NCI-H1694 (cell line): ENCODE measurements around the gene NFKB2.

Source experiments
- DNase-seq: peaks from one replicate; lab custom pipeline; 2025; lab: John Stamatoyannopoulos, UW

Gene NFKB2

DNA sequence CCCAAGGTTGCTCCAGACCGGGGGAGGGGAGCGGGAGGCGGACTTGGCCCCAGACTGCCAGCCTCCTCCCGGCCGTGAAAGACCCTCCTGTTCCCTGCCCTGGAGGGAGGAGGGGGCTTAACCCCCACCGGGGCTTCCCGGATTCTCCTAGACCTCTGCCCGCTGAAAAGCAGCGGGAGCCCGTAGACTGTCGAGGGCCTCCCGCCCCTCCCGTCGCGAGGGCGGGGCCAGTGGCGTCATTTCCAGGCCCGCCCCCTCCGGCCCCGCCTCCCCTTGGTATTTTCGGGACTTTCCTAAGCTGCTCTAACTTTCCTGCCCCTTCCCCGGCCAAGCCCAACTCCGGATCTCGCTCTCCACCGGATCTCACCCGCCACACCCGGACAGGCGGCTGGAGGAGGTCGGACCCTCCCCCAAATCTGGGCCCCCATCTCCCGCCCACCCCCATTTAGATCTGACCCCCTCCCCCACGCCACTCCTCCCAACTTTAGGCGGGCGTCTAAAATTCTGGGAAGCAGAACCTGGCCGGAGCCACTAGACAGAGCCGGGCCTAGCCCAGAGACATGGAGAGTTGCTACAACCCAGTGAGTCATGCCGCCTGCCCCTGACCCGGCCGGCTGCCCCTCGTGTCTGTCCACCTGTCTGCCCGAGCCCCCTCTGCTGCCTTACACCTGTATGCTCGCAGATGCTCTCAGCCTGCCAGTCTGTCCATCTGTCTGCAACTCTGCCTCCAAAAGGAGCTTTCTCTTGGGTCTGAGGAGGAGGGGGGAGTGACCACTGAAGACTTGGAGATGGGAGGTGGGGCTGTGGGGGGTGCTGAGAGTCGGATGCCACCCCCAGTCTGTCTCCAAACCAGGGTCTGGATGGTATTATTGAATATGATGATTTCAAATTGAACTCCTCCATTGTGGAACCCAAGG, at the start of gene NFKB2:
NFKB2 (plus strand) TSS at position 306 of the 917 bp plus-strand sequence; CDS start at position 561, 255 bp downstream.
- DNase-seq, result peak; percentile 49

DNA sequence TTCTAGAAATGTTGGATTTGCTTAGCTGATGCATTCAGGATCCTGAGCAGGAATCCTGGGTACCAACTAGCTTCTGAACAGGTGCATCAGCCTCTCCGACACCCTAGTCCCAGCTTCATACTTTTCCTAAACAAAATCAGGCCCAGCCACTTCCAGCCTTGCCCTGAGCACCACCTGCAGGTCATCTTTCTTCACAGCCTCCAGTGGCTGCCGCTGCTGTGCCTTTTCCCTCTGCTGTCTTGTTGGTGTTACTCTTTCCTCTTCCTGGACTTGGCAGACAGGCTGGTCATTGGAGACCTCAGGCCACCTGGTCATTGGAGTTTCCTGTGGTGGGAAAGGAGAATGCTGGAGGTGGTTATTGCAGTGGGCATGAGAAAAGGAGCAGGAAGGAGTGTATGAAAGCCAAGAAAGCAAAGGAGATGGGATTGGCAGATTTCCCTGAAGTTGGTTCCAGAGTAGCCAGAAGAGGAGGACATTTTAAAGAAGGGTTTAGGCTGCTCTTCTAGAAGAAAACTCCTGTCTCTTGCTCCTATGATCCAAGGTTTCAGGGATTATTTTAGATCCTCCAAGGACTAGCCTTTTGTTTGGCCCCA, 48.2 kb upstream of the NFKB2 start:
- peak; percentile 4 for DNase-seq

DNA sequence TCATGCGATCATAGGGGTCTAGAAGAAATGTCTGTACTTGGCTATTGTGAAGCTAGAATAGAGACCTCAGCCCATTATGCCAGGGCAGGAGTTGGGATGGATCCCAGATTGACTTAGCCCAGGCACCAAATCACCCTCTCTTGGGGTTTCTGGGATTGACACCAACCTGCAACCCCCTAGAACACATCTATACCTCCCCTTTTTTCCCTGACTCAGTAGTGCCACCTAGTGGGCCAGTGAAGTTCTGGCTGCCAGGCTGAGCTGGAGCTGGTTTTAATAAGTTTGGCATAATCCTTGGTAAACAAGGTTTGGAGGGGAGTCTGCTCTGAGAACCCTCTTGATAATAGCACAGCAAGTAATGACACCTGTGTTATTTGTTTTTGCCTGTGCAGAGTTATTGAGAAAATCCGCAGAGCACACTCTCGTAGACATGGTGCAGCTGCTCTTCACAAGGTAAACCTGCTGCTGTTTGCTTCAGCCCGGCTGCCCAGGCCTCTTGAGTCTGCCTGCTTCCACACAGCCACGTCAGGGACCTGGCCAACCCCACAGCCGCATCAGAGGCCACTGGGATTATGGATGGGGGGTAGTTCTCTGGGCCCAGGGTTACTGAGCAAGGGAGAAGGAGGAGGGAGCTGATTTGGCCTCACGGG, 43.3 kb upstream of the NFKB2 start:
- DNase-seq, result peak; percentile 45

DNA sequence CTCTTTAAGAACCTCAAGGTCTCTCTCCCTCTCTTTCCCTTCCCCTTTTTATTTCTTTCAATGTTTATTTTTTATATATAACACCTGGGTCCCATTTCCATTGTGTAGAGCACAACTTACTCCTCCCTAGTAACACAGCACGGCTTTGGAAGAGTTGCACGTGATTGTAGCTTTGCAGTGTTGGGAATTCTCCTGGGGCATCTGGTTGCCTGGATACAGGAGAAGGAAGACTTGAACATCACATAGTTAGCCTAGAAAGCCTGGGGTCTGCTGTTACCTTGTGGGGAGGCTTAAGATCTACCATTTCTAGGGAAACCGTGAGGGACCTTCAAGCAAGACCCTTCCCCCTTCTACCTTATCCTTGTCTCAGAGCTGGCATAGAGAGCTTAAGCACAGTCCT, 41.1 kb upstream of the NFKB2 start:
- no peak for DNase-seq

DNA sequence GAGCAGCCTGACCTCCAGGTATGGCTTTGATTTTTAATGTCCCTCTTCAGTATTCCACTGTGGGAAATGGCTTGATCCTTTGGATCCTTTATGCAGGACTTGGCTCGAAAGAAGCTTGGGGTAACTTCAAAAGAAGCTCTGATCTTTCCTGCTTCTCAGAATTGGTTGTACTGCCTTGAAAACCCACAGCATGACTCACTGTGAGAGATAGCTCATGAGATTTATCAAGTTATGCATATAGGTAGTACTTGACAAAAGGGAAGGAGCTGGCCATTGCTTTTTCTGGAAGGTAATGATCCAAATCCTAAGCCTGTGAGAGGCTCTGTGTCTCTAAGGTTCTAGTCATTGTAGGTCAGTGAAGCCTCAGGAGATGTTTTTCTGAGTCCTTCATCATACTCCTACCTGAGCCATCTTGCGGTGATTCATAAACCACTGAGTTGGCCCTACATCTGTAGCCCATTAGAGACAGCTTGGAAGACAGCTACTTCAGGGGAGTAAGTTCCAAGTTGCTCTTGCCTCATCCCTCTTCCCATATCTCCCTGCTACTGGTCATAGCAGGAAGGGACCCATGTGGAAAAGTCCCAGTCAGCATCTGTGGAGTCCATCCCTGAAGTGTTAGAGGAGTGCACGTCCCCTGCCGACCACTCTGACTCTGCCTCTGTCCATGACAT, 36.7 kb upstream of the NFKB2 start:
- no peak for DNase-seq

DNA sequence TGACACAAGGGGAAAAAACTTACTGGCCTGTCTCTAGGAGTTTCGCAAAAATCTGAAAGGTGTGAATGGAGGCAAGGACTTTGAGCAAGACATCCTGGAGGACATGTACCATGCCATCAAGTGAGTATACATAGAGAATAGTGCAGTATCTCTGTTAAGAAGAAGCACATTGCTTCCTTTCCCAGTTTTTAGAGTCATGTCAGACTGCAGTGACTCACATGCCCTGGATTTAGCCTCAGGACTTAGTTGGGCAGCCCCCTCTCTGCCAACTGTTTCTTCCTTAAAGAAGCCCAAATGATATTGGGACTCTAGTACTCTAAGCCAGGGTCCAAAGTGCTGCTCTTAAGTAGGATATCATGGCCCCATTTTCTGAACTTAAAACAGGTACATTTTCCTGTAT, 28.1 kb upstream of the NFKB2 start:
- no peak for DNase-seq

DNA sequence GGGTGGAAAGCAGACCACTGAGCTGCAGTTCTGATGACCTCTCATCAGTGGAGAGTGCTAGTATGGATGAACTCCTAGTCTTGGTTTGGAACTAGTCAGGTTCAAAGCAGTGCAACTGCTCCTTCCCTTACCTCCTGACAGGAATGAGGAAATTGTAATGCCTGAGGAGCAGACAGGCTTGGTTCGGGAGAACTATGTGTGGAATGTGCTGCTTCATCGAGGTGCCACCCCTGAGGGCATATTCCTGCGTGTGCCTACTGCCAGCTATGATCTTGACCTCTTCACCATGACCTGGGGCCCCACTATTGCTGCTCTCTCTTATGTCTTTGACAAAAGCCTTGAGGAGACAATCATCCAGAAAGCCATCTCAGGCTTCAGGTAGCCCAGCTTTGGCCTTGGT, 27.4 kb upstream of the NFKB2 start:
- no peak for DNase-seq

DNA sequence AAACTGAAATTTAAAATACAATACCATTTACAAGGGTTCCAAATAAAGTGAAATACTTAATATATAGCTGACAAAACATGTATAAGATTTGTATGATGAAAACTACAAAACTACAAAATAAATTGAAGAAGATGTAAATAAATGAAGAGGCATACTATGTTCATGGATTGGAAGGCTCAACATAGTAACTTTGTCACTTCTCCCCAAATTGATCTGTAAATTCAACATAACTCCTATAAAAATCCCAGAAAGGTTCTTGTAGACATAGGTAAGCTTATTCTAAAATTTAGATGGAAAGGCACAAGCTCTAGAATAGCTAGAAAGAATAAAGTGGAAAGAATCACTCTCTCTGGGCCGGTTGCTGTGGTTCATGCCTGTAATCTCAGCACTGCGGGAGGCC, 24.2 kb upstream of the NFKB2 start:
- no peak for DNase-seq

DNA sequence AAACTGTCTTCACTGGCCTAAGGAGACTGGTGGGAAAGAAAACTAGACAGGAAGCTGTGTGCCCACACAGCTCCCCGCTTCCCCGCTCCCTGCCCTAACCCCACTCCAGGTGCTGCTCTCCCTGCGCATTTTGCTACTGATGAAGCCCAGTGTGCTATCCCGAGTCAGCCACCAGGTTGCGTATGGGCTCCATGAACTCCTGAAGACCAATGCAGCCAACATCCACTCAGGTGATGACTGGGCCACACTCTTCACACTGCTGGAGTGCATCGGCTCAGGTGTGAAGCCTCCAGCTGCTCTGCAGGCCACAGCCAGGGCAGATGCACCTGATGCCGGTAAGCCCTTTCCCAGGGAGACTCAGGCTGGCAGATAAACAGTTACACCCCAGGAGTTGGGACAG, 20.3 kb upstream of the NFKB2 start:
- no peak for DNase-seq

DNA sequence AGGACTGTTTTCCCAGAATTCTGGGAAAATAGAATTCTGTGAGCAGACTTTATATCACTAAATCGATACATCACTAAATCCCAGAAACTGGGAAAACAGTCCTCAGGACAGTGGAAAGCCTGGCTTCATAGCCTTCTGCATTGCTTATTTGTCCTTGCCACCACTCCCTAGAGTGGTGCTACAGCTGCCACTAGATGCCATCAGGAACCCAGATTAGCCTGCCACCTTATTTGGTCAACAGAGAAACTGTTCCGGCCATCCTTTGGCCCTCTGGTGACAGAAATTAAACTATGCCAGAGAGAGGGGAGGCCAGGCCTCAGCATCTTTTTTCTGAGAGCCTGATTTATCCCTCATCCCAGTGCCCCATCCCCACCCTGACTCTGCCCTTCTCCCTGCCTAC, 19.6 kb upstream of the NFKB2 start:
- no peak for DNase-seq

DNA sequence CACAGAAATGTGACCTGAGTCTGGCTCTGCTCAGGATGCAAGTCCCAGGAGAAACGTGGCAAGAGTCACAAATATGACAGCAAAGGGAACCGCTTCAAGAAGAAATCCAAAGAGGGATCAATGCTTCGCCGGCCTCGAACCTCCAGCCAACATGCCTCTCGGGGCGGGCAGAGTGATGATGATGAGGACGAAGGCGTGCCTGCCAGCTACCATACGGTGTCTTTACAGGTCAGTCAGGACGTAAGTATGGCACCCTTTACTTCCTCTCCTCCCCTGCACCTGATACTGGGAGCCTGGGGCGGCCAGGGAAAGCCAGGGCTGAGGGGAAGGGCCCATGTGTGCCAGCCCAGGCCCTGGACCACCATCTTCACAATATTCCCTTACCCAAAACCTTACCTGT, 18.6 kb upstream of the NFKB2 start:
- DNase-seq, result no peak

DNA sequence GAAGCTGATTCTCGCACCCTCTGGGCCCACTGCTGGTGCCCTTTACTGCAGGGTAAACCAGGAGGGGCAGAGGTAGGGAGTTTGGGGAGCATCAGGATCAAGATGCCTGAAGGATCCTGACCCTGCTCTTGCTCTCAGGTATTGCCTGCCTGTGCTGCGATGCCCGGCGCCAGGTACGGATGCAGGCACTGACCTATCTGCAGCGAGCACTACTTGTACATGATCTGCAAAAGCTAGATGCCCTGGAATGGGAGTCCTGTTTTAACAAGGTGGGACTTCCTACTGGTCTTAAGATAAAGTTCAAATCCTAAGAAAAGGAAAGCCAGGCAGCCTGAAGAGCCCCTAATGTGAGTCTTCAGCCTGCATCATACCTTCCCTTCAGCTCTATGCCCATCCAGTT, 16.1 kb upstream of the NFKB2 start:
- no peak for DNase-seq

DNA sequence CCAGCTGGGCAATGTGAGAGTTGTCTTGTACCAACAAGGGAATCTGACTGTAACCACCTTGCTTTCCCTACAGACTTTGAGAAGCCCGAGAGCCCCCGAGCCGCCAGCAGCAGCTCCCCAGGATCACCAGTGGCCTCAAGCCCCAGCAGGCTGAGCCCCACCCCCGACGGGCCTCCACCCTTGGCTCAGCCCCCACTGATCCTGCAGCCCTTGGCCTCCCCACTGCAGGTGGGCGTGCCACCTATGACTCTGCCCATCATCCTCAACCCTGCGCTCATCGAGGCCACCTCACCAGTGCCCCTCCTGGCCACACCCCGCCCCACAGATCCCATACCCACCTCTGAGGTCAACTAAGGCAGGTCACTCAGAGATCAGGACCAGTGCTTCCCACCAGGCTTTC, 13.5 kb upstream of the NFKB2 start:
- DNase-seq, result no peak

DNA sequence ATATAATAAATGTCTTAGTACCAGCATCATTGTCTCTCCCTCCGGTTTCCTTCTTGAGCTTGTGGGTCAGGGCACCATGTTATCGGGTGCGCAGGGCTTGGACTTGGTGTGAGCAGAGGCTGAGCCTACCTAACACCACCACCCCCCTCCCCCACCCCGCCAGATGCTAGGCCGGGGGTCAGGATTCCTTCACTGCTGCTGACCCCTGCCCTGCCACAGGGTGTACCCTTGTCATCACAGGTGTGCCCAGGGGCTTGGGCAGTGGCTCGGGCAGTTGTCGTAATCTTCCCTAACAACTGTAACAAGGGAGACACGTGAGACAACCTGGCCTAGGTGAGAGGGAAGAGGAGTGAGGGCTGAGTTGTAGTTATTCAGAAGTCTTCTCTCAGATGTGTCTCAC, 12.6 kb upstream of the NFKB2 start:
- DNase-seq, result no peak

DNA sequence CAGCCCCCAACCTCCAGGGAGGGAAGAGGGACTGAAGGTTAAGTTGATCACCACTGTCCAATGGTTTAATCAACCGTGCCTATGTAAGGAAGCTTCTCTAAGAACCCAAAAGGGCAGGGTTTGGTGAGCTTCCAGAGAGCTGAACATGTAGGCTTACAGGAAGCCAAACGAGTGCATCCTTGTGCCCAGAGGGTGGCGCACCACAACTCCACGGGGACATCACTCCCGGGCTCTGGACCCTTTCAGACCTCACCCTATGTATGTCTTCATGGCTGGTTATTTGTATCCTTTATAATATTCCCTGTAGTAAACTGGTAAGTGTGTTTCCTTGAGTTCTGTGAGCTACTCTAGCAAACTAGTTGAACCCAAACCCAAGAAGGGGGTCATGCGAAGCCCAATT, 11.5 kb upstream of the NFKB2 start:
- no peak for DNase-seq

DNA sequence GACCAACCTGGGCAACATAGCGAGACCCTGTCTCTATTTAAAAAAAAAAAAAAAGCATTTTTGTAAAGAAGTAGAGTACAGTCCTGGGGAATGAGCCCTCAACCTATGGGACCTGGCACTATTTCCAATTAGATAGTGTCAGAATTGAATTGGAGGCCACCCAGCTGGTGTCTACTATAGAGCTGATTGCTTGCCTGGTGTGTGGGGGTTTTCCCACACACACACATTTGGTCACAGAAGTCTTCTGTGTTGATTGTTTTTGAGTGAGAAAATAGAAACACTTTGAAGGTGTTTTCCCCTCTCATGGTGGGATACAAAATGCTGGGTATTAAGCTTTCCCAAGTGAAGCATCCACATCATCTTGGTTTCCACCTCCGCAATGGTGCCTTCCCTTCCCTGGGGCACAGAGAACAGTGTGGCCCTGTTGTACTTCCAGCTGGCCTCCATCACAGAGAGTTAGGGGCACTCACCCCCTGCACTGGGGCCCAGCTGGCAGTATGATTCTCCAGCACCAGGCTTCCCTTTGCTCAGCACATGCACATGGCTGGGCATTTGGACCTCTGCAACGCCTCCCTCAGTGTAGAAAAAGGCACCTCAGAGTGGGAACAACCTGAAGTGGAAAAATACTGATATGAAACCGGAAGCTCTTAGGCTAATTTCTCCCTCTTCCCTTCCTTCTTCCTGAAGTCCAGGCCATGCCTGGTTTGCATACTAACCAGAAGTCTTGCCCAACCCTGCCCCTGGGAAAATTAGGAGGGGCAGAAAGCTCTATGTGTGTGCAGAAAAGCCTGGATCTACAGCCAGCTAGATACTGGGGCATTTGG, 10.7 kb upstream of the NFKB2 start:
- DNase-seq, result no peak

DNA sequence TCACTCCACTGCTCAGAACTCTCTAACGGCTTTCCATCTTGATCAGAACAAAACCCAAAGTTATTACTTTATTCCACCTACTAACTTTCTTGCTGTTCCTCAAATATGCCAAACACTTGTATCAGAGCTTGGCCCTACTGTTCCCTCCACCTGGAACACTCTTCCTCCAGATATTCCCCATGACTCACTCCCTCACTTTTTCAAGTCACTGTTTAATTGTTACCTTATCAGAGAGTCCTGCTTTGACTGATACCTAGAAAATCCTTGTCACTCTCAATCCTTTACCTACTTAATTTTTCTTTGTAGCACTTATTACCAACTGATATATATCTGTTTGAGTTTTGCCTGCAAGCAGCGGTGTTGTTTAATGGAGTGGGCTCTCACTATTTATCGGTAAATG, 5.6 kb upstream of the NFKB2 start:
- no peak for DNase-seq

DNA sequence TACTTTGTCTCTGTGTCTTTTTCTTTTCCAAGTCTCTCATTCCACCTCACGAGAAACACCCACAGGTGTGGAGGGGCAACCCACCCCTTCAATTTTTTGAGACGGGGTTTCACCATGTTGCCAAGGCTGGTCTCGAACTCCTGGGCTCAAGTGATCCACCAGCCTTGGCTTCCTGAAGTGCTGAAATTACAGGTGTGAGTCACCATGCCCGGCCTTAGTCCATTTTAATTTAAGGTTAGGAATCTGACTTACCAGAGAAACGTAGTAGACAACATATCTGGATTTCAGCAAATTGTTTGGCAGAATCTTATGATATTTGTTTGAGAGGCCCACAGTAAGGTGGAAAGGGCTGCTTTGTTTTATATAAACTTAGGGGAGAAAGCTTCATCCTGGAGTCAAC, 3.2 kb upstream of the NFKB2 start:
- no peak for DNase-seq

DNA sequence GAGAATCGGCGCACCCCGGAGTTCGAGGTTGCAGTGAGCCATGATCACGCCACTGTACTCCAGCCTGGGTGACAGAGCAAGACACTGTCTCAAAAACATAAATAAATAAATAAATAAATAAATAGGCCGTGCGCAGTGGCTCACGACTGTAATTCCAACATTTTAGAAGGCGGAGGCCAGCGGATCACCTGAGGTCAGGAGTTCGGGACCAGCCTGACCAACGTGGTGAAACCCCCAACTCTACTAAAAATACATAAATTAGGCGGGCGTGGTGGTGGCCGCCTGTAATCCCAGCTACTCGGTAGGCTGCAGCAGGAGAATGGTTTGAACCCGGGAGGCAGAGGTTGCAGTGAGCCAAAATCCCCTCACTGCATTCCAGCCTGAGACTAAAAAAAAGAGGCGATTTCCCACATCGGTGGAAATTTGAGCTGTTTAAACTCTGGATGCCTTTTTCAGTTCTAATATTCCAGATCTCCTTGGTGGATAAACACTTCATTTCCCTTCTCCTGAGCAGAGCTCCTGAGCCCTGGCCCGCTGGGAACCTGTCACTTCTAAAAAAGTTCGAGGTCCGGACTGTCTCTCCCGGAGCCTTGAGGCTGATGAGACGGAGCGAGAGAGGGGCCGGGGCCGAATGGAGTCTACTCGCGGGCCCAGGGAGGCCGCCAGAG, 2.0 kb upstream of the NFKB2 start:
- DNase-seq, result no peak

DNA sequence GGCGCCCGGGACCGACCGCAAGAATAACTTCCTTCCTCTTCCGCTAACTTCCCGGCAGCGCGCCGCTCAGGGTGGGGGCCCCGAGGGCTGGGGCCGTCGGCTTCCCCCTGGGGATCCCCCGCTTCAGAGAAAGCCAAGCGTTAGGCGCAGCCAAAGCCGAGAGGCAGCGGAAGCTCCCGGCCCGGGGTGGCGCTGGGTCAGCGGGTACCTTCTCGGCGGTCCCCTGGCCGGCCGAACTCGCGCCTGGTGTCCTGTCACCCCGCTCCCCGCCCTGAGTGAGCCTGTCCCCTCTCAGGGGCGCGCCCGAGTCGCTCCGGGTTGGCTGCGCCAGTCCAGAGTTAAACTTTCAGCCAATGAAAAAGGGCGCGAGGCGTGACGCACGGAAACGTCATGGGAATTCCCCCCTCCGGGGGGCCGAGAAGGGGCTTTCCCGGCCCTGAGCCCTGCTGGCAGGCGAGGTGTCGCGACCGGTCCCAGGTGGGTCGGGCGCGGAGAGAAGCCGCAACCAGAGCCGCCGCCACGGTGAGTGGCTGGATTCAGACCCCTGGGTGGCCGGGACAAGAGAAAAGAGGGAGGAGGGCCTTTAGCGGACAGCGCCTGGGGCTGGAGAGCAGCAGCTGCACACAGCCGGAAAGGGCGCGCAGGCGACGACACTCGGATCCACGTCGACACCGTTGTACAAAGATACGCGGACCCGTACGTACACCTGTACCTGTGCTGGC, 1.3 kb upstream of the NFKB2 start:
- DNase-seq, result no peak
